ENCODE measurements around the gene KCTD15.

GRCh38 chr19:33754361-33754760, 42.3 kb upstream of the KCTD15 start:
- TF ChIP-seq CTCF (conservative IDR thresholded peaks at IDR 0.05; ENCODE audit: low read depth, low read length) (no peak), ELK1 (IDR thresholded peaks at IDR 0.05; ENCODE audit: borderline replicate concordance, low read depth, low read length) (no peak), SMC3 (IDR thresholded peaks at IDR 0.05; ENCODE audit: low read depth, low read length) (no peak), MXI1 (IDR thresholded peaks at IDR 0.05; ENCODE audit: borderline replicate concordance, low read depth, low read length) (no peak), POLR2A (IDR thresholded peaks at IDR 0.05; ENCODE audit: low read depth, low read length) (no peak), RFX5 (IDR thresholded peaks at IDR 0.05; ENCODE audit: low read depth, low read length) (no peak), USF2 (IDR thresholded peaks at IDR 0.05; ENCODE audit: low read depth, low read length) (no peak)

Data from IMR-90 (cell line).